MCF 10A (cell line): ENCODE results near the gene C3orf22. TPM values are rescaled to one million over a fixed set of nuclear protein-coding genes. Genes with fewer than 3 reads are reported as not detected.

Experiments
- BruUV-seq: library from RNA; stranded (reverse); fragments of 400-500 nt; replicated peaks from 2 replicates; lab custom pipeline; 2021; lab: Mats Ljungman, UMichigan
- CTCF ChIA-PET: fragments of 300-600 bp; sonication (Branson Sonifier 250); formaldehyde crosslinking; extraction: SDS; loops from one replicate; lab custom pipeline; 2021; ENCODE audit warnings: antibody characterized with exemption, inconsistent platforms; lab: Yijun Ruan, JAX
- POLR2A ChIA-PET: fragments of 300-600, 350-650 bp; sonication (Branson Sonifier 250); formaldehyde crosslinking; extraction: SDS; loops from one replicate; lab custom pipeline; 2020; ENCODE audit warnings: antibody characterized with exemption, inconsistent platforms; lab: Yijun Ruan, JAX
- DNase-seq: peaks from one replicate; pipeline ENCODE4 v3.0.0-alpha.2; 2018; ENCODE audit not compliant: unreplicated experiment
- H3K27ac Mint-ChIP-seq: one replicate; pipeline ENCODE4 v1.8.0; 2022; ENCODE audit warnings: mild to moderate bottlenecking, low read depth, mixed read lengths; ENCODE audit not compliant: unreplicated experiment
- H3K27me3 Mint-ChIP-seq: one replicate; pipeline ENCODE4 v1.8.0; 2022; ENCODE audit warnings: mixed read lengths; ENCODE audit not compliant: insufficient read depth, unreplicated experiment
- H3K36me3 Mint-ChIP-seq: one replicate; pipeline ENCODE4 v1.8.0; 2022; ENCODE audit warnings: mild to moderate bottlenecking, moderate library complexity, mixed read lengths; ENCODE audit not compliant: insufficient read depth, unreplicated experiment
- H3K4me1 Mint-ChIP-seq: one replicate; pipeline ENCODE4 v1.8.0; 2022; ENCODE audit warnings: mixed read lengths; ENCODE audit not compliant: insufficient read depth, unreplicated experiment
- H3K4me3 Mint-ChIP-seq: one replicate; pipeline ENCODE4 v1.8.0; 2022; ENCODE audit warnings: mild to moderate bottlenecking, moderate library complexity, mixed read lengths; ENCODE audit not compliant: unreplicated experiment
- H3K9me3 Mint-ChIP-seq: one replicate; pipeline ENCODE4 v1.8.0; 2022; ENCODE audit warnings: mixed read lengths; ENCODE audit not compliant: unreplicated experiment
- intact Hi-C: fragments of 100-400 bp; cut with micrococcal nuclease; formaldehyde crosslinking; loops from 2 replicates; pipeline ENCODE4 v1.14.1; 2022
- total RNA-seq: library from RNA; stranded (reverse); gene quantifications from 2 replicates; pipeline ENCODE4 v1.2.3, GENCODE V29; 2022
- TF ChIP-seq, protein P1 (sequence below): fragments of 200-600 bp; IDR thresholded peaks from one replicate; pipeline ENCODE4 v1.8.0; 2022; ENCODE audit warnings: antibody characterized with exemption, mild to moderate bottlenecking; ENCODE audit not compliant: unreplicated experiment

Gene C3orf22
- total RNA-seq, 1 experiment from 2014 or later, result not detected

- Mint-ChIP-seq H3K4me1 (no peaks in the 10 kb centered on the region), H3K27ac (no peak overlapping the region), H3K27me3 (no peaks in the 10 kb centered on the region), H3K4me3 (no peak overlapping the region), H3K9me3 (no peaks in the 10 kb centered on the region), H3K36me3 (no peaks in the 10 kb centered on the region)
- ChIA-PET POLR2A (no interaction called here), CTCF (interaction anchor here (0.6 to 0.8 kb wide), 2 partner anchors 1032 kb away, joined by 3 read pairs; no protein-coding TSS in a partner anchor)
- intact Hi-C loops, result no loop called here
- TF ChIP-seq, protein P1, sequence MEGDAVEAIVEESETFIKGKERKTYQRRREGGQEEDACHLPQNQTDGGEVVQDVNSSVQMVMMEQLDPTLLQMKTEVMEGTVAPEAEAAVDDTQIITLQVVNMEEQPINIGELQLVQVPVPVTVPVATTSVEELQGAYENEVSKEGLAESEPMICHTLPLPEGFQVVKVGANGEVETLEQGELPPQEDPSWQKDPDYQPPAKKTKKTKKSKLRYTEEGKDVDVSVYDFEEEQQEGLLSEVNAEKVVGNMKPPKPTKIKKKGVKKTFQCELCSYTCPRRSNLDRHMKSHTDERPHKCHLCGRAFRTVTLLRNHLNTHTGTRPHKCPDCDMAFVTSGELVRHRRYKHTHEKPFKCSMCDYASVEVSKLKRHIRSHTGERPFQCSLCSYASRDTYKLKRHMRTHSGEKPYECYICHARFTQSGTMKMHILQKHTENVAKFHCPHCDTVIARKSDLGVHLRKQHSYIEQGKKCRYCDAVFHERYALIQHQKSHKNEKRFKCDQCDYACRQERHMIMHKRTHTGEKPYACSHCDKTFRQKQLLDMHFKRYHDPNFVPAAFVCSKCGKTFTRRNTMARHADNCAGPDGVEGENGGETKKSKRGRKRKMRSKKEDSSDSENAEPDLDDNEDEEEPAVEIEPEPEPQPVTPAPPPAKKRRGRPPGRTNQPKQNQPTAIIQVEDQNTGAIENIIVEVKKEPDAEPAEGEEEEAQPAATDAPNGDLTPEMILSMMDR, result no peak
- no TSS peak for BruUV-seq
- no peak for DNase-seq
Observed at GRCh38 chr3:126516152-126516935, 42.4 kb downstream of the C3orf22 start.

DNA sequence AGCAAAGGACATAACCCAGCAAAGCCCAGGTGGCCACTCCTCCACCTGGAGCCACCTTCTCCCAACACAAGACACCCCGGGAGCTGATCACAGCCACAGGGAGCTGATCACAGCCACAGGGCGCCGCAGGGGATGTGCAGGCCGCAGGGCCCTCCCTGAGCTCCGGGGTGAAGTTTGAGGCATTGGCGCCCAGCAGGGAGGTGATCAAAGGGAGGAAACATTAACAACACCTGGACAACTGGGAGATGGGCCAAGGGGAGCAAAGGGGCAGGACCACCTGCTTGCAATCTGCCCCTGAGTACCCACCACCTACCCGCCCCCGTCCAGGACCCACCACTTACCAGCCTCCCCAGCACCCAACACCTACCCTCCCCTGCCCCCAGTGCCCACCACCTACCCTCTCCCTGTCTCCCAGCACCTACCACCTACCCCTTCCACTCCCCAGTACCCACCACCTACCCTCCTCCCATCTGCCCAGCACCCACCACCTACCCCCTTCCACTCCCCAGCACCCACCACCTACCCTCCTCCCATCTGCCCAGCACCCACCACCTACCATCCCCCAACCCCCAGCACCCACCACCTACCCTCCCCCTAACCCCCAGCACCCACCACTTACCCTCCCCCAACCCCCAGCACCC, 43.5 kb downstream of the C3orf22 start:
- no peak overlapping the region for H3K4me3 Mint-ChIP-seq
- H3K36me3 Mint-ChIP-seq, result no peaks in the 10 kb centered on the region
- ChIA-PET POLR2A (no interaction called here), CTCF (no interaction called here)
- no peak for DNase-seq
- TF ChIP-seq, protein P1, result no peak
- H3K4me1 Mint-ChIP-seq, result no peaks in the 10 kb centered on the region
- intact Hi-C loops, result no loop called here
- H3K27me3 Mint-ChIP-seq, result no peaks in the 10 kb centered on the region
- no TSS peak for BruUV-seq
- no peaks in the 10 kb centered on the region for H3K9me3 Mint-ChIP-seq
- no peak overlapping the region for H3K27ac Mint-ChIP-seq

GRCh38 chr3:126514161-126514560, 44.6 kb downstream of the C3orf22 start:
- TF ChIP-seq, protein P1, result no peak
- BruUV-seq, result no TSS peak
- H3K4me3 Mint-ChIP-seq, result no peak overlapping the region
- H3K9me3 Mint-ChIP-seq, result no peaks in the 10 kb centered on the region
- DNase-seq, result no peak
- ChIA-PET POLR2A (no interaction called here), CTCF (interaction anchor here (5.9 kb wide), 1 partner anchor 8 kb away, joined by 34 read pairs; no protein-coding TSS in a partner anchor)
- H3K4me1 Mint-ChIP-seq, result no peaks in the 10 kb centered on the region
- H3K27me3 Mint-ChIP-seq, result no peaks in the 10 kb centered on the region
- no peak overlapping the region for H3K27ac Mint-ChIP-seq
- intact Hi-C loops, result no loop called here
- H3K36me3 Mint-ChIP-seq, result no peaks in the 10 kb centered on the region

- H3K4me3 Mint-ChIP-seq, result no peak overlapping the region
- no TSS peak for BruUV-seq
- DNase-seq, result no peak
- TF ChIP-seq, protein P1, result no peak
- H3K27ac Mint-ChIP-seq, result no peak overlapping the region
- no peaks in the 10 kb centered on the region for H3K27me3 Mint-ChIP-seq
- intact Hi-C loops, result no loop called here
- ChIA-PET POLR2A (no interaction called here), CTCF (interaction anchor here (5.9 kb wide), 1 partner anchor 9 kb away, joined by 34 read pairs; no protein-coding TSS in a partner anchor)
- H3K9me3 Mint-ChIP-seq, result no peaks in the 10 kb centered on the region
- H3K36me3 Mint-ChIP-seq, result no peaks in the 10 kb centered on the region
- no peaks in the 10 kb centered on the region for H3K4me1 Mint-ChIP-seq
Observed at GRCh38 chr3:126512916-126513650, 45.6 kb downstream of the C3orf22 start.
